CD4-positive, alpha-beta T cell treated with Interleukin-15 for 1 hour (primary cell): Measurements from ENCODE around the gene UNC93B1.

ENCODE experiments used
- DNase-seq: peaks from one replicate; pipeline ENCODE4 v3.0.0-alpha.2; 2020

UNC93B1 gene

DNA sequence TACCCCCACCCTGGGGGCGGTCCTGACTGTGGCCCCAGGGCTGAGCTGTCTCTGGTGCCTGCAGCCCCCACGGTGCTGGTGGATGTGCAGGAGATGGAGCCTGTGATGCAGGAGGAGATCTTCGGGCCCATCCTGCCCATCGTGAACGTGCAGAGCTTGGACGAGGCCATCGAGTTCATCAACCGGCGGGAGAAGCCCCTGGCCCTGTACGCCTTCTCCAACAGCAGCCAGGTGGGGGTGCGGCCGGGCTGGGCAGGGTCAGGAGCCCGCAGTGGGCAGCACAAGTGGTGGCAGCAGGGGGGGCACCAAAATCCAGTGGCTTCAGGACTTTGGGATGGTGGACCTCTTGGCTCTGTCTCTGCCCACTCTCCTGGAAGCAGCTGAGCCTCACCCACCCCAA is 18.6 kb upstream of the UNC93B1 start:
- no peak for DNase-seq

DNA sequence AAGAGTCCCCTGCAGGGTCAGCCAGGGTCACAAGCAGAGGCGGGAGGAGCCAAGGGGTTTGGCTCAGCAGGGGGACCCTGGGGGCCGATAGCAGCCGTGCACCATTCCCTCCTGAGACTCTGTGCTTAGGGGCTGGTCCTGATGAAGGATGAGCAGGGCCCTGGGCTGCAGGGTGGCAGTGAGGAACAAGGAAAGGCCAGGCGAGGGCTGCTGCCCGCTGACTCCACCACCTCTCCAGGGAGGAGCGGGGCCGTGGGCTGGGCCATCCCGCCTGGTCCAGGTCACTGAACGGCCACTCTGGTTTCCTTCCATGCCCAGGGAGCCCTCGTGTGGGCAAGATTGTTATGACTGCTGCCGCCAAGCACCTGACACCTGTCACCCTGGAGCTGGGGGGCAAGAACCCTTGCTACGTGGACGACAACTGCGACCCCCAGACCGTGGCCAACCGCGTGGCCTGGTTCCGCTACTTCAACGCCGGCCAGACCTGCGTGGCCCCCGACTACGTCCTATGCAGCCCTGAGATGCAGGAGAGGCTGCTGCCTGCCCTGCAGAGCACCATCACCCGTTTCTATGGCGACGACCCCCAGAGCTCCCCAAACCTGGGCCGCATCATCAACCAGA is 17.4 kb upstream of the UNC93B1 start:
- no peak for DNase-seq

DNA sequence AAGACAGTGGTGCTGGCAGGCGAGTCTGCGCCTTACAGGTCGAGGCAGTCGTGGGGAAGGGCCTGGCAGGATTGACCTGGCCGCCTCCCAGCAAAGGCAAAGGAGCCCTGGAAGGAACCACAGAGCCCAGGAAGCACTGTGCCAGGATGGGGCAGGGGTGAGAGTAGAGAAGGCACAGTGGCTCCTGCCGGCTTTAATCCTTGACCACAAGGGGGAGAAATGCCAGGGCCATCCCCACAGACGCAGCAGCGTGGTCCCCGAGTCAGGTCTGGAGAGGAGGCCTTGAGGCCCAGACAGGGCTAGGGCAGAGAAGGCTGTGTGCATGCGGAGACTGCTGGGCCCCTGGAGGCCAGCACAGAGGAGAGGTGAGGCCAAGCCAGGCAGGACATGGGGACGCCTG is 16.7 kb upstream of the UNC93B1 start:
- no peak for DNase-seq

DNA sequence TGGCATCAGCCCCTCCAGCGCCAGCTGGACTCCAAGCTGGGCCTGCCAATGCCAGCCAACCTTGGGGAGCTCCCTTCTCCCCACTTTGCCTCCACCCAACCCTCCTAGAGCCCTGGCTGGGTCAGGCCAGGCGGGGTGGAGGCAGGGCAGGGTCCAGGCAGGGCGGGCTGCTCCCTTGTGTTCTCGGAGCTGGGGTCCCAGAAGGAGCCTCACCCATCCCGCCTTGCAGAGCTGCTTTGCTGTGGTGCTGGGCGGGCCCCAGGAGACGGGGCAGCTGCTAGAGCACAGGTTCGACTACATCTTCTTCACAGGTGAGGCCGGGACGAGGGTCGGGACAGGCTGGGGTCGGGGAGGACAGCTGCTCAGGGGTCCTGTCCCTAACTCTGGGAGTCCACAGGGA is 15.6 kb upstream of the UNC93B1 start:
- DNase-seq, result no peak

DNA sequence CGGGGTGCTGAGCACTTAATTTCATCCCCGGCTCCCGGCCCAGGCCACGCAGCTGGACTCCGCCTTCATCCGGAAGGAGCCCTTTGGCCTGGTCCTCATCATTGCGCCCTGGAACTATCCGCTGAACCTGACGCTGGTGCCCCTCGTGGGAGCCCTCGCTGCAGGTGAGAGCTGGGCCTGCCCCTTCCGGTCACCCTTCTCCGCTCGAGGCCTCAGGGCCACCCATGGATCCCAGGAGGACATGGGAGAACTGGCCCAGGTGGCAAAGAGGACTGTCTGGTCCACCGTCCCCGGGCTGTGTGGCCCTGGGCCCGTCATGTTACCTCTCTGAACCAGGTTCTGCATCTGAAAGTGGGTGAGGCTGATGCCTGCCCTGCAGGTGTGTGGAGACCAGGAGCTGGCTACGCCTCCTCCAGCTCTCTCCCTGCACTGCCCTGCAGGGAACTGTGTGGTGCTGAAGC is 14.9 kb upstream of the UNC93B1 start:
- no peak for DNase-seq

DNA sequence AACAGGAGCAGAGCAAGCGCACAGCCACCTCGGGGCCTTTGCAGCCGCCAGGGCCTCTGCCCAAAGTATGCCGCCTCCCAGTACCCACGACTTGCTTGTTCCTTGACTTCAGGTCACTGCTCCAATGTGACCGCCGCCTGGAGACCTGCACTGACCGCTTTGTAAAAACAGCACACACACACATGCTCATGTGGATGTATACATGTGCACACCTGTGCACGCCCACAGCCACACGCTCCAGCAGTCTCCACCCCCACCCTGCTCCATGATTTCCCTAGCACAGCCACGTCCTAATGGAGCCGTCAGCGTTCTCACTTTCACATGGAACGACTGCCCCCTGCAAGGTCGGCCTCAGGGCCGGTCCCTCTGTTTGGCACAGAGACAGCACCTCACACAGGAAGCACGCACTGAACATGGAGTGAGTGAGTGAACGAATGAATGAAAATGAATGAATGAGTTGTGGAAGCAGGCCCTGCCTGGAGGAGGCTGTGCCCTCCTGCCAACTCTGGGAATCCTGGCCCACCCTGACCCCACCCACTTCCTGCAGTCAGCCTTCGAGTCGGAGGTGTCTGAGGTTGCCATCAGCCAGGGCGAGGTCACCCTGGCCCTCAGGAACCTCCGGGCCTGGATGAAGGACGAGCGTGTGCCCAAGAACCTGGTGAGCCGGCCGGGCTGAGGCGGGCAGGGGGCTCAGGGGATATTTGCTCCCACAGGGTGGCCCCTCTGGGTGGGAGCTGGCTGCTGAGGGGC is 14.3 kb upstream of the UNC93B1 start:
- no peak for DNase-seq

DNA sequence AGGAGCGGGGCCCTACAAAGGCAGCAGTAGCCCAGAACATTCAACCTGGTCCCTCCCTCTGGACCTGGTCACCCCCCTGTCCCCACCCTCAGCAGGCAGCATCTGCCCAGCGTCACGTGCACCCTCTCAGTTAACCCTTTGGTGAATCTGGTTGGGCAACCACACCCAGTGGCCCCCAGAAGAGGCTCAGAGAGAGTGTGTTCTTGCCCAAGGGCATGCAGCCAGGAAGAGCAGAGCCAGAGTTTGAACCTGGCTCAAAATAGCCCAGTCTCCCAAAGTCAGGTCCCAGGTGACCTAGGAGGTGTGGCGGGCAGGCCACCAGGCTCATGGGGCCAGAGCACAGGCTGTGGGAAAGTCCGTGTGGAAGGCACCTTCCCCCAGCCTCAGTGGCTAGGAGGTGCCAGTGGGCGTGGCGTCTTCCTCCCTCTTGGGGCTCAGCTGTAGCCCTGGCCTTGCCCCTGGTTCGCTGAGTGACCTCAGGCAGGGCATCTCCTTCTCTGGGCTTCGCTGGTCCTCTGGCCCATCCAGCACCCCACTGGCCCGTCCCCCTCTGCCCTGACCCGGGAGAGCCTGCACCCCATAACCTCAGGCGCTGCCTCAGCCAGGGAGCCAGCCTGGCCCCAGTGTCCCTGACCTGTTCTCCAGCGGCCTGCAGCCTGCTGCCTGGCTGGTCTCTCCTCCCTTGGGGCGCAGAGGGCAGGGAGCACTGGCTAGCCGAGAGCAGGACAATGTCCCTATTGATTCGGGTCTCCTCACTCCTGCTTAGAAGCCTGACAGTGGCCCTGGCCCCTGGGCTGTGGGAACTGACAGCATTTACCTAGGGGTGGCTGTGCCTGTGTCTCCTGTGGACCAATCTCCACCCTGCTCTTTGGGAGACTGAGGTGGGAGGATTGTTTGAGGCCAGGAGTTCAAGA is 13.3 kb upstream of the UNC93B1 start:
- no peak for DNase-seq

DNA sequence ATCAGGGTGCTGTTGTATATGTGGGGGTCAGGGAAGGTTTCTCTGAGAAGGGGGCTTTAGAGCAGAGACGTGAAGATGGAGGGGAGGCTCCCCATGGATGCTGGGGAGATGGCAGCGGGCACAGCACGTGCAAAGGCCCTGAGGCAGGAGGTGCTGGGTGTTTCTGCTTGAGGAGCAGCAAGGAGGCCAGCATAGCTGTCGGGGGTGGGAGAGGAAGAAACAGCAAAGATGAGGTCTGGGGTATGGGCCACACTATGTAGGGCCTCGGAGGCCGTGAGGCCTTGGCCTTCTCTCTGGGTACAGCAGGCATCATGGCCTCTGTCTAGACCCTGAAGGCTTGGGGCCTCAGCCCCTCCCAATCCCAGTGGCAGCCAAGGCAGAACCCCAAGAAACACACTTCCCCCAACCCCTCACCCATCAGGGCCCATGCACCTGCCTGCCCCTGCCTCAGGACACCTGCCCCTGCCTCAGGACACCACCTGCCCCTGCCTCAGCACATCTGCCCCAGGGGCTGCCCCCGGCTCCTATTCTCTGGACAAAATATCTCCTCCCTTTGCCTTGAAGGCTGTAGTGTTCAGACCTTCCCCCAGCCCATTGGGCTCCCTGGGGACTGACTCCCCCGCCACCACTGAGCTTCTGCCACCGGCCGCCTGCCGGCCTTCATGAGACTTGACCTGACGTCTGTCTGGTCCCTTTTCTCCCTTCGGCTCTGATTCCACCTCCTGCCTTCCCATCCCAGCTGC is 12.4 kb upstream of the UNC93B1 start:
- DNase-seq, result no peak

DNA sequence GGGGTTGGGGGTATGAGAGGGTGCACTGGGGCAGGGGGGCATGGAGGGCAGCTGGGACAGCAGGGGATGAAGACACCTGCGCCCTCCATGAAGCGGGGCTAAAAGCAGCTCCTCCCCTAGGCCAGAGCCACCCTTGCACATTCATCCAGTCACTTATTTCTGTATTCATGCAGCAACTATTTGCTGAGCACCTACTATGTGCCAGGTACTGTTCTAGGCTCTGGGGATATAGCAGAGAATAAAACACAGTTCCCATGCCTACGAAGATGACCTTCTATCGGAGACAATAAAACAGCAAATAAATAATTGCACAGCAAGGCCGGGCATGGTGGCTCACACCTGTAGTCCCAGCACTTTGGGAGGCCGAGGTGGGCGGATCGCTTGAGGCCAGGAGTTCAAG is 11.6 kb upstream of the UNC93B1 start:
- no peak for DNase-seq

DNA sequence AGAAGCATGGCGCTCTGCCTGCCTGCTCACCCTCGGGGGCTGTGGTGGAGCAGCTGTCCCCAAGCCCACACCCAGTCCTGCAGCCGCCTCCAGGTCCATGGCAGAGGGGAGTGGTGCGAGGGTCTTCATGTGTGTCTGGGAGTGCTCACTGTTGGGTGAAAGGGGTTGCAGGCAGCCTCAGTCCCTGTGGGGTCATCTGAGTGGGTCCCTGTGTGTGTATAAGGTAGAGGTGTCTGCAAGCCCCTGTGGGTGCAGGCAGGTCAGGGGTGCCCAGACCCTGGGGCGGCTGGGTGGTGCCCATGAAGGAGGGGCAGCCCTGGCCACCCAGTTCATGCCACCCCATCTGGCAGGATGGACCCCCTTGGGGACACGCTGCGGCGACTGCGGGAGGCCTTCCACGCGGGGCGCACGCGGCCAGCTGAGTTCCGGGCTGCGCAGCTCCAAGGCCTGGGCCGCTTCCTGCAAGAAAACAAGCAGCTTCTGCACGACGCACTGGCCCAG is 11.1 kb upstream of the UNC93B1 start:
- DNase-seq, result no peak

DNA sequence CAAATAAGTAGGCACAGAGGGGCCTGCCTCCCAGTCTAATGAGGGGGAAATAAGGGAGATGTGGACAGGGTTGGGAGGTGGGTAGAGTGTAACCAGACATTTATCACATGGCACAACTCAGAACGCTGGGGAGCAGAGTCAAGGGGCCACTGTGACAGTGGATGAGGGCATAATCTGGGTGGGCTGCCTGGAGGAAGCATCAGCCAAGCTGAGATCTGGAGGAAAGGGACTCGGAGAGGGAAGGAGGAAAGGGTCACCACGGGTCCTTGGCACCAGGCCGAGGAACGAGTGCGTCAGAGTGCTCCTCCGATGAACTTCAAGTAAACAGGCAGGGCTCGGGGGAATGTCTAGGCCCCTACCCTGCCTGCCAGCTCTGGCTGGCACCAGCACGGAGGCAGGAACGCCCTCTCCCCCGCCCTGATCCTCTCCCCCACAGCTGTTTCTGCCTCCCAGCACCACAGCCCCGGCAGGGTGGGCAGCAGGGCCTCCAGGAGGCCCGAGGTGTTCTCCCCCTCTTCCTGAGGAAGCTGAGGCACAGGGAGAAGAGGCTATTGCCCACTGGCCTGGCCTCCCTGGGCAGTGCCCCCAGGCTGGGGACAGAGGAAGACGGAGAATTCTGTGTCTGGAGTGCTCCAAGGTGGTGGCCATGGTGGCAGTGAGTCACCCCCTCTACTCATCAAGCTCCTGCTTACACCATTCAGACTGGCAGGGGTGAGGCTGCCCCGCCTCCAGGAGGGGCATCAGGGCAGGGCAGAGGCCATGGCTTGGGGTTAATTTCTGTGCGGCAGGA is 10.5 kb upstream of the UNC93B1 start:
- peak; percentile 48 for DNase-seq

DNA sequence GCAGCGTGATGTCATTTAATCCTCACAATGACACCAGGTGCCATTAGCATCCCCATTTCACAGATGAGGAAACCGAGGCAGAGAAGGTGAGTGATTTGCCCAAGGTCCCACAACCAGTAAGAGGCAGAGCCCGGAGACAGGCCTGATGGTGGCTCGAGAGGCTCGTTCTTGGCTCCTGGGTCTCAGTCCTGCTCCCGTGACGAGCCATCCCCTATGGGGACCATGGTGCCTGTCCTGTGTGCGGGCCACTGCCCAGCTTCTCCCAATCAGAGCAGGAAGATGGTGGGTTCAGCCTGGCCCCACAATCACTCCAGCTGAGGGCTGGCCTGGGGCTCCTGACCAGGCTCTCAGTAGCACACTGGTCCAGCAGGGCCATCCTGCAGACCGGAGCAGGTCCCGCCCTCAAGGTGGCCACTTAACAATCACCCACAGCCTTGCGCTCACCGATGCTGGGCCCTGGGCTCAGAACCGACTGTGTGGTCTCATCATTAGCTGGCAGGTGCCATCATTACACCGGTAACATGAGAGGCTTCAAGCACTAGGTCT is 9.8 kb upstream of the UNC93B1 start:
- no peak for DNase-seq

DNA sequence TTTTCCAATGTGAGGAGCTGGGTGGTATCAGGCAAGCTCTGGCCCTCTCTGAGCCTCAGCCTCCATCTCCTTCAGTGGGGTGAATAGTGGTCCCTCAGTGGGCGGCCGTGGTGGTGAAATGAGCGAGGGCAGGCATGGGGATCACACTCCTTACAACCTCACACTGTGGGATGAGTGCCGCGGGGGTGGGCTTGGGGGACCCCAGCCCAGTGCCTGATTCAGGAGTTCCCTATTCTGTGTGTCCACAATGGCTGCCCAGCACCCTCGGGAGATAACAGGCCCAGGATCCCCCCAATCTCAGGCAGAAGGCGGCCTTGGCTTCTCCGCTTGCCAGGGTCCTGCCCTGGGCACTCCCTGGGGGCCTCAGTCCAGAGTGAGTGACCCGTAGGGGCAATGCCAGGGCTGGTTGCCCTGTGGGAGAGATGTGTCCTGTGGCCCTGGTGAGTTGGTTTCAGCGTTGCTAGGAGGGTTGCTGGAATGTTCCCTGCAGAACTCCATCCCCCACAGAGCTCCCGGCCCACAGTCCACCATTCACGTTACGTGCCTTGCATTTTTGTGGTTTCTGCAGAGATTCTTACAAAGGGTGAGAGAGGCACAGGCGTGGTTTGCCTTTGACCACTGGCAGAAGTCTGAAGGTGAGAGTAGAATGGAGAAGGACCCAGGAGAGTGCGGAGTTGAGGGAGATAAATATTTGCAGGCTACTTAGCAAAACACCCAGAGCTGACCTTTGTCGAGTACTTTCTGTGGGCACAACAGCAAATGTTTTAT is 9.1 kb upstream of the UNC93B1 start:
- DNase-seq, result no peak

DNA sequence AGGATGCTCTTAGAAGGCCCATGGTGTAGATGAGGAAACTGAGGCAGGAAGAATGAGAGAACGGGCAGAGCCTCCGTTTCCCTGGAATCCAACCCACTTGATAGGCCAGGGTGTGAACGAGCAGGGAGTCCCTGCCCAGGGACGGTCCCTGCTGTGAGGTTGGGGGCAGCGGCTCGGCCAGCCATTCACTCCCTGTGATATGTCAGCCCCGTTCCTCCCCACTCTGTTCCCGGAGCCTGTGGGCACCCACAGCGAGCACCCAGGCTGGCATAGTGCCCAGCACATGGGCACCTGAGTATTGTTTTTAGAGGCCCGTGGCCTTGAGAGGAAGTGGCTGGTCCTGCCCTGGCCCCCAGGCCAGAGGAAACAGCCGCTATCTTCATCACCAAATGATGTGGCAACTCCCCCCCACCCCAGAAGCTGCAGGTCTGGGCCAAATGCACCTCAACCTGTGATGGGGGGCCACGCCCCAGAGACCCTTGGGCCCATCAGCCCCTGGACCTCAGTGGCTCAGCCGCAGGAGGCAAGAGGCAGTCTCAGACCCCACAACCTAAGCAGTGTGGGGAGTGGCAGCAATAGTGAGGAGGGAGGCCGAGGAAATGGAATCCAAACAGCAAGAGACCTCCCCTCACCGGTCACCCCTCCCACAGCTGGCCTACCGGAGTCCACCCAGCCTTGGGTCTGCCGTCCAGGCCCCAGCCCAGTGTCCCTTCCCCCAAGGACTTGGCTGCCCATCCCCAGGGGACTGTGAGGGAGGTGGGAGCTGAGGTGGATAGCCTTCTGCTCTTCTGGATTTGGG is 8.3 kb upstream of the UNC93B1 start:
- DNase-seq, result no peak

DNA sequence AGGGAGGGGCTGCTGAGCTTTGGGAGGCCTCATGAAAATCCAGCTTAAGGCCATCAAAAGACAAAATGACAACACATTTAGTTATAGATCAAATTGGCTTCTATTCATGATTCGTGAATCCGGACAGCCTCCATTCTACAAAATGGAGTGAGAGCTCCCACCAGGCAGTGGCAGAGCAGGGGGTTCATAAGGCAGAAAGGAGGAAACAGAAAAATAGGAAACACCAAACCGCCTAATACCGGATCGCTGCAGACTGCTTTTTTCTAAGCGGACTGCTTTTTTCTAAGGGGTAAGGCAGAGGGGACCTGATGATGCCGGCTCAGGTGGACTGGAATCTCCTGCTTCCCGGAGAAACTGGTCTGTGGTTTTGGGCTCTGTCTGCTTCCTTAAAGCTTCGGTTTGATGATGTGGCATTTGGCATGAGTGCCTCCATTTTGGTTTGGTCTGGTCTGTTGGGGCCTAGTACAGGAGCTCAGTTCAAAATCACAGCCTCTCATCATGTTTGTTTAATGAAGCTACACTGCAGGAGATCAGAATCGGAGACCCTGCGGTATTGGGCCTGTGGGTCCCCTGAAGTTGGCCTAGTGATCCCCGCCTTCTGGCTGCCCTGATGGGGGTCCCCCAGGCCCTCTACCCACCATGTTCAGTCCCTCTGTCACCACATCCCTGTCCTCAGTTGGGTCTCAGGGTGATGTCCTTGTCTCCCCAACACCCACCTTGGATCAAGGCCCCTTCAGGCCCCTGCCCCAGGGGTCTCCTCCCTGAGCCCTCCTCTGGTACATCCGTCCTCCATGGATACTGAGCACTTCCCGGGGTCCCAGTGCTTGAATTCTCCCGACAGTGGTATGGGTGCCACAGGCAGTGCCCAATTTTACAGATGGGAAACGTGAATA is 7.4 kb upstream of the UNC93B1 start:
- no peak for DNase-seq

DNA sequence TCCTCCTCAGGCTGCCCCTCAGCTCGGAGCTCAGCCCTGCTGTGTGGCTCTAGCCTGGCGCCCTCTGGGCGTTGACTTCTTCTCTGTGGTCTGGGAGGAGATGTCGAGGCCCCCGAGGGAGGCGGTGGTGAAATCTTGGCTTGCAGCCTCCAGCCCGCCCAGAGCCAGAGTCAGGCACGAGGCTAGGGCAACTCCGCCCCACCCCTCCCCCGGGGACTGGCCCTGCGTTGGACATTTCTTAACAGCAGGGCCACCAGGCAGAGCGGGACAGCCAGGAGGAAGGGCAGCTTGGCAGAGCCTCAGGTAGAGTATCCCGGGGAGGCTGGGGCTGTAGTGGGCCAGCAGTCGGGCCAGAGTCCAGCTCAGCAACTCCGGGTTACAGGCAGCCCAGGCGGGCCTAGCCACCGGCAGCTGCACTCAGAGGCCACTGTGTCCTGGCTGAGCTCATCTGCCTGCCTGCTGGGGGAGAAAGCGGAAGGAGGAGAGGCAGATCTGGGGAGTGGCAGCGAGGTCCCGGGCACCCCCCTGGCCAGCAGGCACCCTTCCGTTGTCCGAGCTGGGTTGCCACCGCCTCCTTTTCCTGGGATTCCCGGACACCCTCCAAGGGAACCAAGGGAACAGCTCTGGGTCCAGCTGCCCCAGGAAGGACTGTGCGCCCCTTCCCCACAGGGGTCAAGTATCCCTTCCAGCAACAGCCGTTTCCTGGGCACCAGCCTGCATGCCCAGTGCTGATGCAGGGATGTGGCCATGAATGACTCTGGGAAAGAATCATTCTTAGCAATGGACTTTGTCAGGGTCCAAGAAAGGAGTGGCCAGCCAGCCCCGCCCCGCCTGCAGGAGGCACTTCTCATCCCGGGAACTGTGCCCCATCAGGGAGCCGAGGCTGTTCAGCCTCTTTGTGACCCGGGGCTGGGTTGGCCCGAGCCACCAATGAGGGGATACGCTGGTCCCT is 6.5 kb upstream of the UNC93B1 start, which contains the start of gene ALDH3B1:
Gene ALDH3B1 (plus strand): TSS at position 238 of the 952 bp plus-strand sequence. CDS start 4,971 bp downstream, outside the sequence.
- DNase-seq, result peak; percentile 75

DNA sequence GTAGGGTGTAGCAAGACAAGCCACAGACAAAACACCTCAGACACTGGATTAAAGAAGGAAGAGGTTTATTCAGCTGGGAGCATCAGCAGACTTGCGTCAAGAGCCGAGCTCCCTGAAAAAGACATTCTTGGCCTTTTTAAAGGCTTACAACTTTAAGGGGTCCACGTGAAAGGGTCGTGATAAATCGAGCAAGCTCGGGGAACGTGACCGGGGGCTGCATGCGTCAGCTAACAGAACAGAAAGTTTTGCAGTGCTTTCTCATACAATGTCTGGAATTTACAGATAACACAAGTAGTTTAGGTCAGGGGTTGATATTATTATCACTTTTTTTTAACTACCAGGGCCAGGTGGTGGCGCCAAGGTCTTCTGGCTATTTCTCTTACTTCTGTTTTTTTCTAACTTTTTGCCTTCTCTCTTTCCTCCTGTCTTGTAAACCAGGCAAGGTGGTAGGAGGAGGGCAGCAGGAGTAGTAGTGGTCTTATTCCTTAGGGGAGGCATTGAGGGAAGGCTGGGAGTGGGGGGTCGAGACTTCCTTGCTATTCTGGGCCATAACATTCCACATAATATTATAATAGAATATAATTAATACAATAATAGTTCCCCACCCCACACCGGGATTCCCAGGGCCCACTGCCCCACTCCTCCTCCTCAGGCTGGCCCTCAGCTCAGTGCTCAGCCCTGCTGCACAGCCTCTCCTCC is 5.6 kb upstream of the UNC93B1 start:
- DNase-seq, result no peak
